LNCAP (cell line): ENCODE measurements around the gene PNRC2.

ENCODE experiments used
- TF ChIP-seq, protein P1 (sequence below): fragments of 450-650 bp; IDR thresholded peaks from 2 replicates; pipeline ENCODE4 v1.5.1; 2017; ENCODE audit warnings: mild to moderate bottlenecking

The PNRC2 gene

DNA sequence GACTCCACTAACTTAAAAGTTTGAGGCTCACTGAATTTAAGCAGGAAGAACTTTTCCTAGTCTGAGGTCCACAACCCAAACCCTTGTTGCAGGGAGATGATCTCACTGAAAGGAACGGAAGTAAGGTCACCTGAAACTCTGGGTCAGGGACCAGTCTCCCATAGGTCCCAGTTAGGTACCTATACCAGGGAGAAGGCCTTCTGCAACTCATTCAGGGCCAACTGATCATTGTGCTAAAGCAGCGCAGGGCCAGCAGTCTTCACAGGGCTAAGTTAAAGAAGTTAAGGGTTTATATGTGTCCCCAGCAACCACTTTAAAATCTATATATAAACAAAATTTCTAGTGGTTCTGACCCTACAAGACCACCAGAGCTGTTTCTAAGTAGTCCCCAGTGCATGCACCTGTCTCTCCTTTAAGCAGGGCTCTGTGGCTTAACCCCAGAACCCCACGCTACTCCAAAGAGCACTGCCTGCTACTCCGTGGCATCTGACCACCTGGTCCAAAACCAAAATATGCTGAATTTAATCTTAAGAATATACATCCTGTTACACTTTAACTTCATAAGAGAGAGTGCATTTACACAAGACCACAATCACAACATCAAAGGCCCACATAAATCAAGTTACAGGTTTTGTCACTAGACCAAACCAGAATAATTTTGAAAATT is 17.7 kb downstream of the PNRC2 start:
- TF ChIP-seq, protein P1, sequence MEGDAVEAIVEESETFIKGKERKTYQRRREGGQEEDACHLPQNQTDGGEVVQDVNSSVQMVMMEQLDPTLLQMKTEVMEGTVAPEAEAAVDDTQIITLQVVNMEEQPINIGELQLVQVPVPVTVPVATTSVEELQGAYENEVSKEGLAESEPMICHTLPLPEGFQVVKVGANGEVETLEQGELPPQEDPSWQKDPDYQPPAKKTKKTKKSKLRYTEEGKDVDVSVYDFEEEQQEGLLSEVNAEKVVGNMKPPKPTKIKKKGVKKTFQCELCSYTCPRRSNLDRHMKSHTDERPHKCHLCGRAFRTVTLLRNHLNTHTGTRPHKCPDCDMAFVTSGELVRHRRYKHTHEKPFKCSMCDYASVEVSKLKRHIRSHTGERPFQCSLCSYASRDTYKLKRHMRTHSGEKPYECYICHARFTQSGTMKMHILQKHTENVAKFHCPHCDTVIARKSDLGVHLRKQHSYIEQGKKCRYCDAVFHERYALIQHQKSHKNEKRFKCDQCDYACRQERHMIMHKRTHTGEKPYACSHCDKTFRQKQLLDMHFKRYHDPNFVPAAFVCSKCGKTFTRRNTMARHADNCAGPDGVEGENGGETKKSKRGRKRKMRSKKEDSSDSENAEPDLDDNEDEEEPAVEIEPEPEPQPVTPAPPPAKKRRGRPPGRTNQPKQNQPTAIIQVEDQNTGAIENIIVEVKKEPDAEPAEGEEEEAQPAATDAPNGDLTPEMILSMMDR, result no peak

- TF ChIP-seq, protein P1, result no peak
Observed at GRCh38 chr1:23977854-23978191, 18.2 kb downstream of the PNRC2 start.

- TF ChIP-seq, protein P1, result no peak
Observed at GRCh38 chr1:23978805-23979204, 19.2 kb downstream of the PNRC2 start.

GRCh38 chr1:23979387-23979880 is 19.8 kb downstream of the PNRC2 start:
- TF ChIP-seq, protein P1, result no peak

DNA sequence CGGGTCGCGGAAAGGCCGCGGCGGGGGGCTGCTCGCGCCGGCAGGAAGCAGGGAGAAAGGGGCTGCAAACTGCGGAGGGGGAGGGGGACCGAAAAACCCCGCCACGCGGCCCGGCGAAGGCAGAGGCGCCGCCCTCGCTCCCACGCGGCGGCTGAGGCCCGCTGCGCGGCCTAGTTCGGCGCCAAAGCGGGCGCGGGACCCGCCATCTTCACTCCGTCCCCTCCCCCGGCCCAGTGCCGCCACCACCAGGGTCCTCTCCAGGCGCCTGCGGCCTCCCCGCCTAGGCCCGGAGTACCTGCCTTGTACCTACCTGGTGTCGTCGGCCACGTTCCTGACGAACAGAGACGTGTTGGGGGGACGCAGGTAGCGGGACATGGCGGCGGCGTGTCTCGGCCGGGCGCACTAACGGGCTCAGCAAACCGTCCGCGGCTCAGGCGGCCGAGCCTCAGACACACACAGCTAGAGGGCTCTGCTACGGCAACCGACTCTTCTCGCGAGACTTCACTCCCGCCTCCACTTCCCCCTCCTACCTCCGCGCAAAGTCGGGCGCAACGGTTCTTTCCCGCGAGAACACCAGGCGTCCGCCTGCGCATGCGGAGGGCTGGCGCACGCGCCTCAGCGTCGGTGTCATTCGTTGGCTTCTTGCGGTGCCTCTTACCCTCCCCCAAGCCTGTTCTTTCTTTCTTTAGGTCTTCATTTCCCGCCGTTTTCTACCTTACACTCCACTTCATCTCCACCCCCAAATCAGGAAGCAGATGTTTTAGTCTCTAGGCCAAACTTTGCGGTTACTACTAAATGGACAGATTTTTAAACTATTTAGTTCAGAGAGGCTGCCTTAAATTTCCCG is 20.5 kb downstream of the PNRC2 start, which contains the start of gene SRSF10:
Gene SRSF10, minus strand, starts transcription at position 447 of the 847 bp plus-strand sequence. Its CDS starts 72 bp downstream, at position 375.
- TF ChIP-seq, protein P1, result 0 out of 2 replicates have a peak, but pooled peaks have one; percentile 18

DNA sequence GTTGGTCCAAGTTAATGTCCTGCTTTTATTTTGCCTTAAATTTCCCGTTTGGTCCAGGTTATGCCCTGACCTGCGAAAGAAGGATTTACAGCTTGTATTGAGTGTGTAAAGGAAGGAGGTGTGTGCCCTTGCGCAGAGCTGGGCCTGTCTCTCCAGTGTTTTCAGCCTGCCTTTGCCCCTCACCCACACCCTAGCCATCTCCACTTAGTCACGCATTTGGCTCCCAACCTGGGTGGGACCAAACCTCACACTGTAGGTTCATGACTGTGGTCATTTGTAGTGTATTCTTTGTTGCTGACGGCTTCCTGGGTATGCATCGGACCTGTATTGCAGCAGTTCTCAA is 21.1 kb downstream of the PNRC2 start:
- TF ChIP-seq, protein P1, result no peak

GRCh38 chr1:23984417-23985186 is 25.0 kb downstream of the PNRC2 start:
- TF ChIP-seq, protein P1, result no peak
